Measurements from ENCODE around the gene ALDH18A1.

ALDH18A1 gene

DNA sequence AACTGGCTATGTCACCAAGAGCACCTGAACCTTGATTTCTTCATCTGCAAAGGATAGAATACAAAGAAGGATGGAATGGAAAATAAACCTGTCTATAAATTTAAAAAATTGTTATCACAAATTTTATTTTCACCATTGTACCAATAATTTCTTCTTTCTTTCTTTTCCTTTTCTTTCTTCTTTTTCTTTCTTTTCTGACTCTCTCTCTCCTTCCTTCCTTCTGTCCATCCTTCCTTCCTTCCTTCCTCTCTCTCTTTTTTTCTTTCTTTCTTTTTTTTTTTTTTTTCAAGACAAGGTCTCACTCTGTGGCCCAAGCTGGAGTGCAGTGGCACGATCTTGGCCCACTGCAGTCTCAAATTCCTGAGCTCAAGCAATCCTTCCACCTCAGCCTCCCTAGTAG is 58.7 kb downstream of the ALDH18A1 start:
- H3K27me3 ChIP-seq (ENCODE audit: insufficient read depth, low read length), result peaks cover 23% of the 10 kb centered on the region
- no peaks in the 10 kb centered on the region for H3K4me1 ChIP-seq (ENCODE audit: control insufficient read depth, insufficient read depth, low read length, unreplicated experiment)
- no peak overlapping the region for H3K27ac ChIP-seq (ENCODE audit: low read depth, low read length)
- no peaks in the 10 kb centered on the region for H3K36me3 ChIP-seq (ENCODE audit: insufficient read depth, low read length)
- H3K4me3 ChIP-seq (ENCODE audit: low read depth, low read length), result no peak overlapping the region
- no peaks in the 10 kb centered on the region for H3K79me2 ChIP-seq (ENCODE audit: control insufficient read depth, insufficient read depth, low read length, unreplicated experiment)
- no peak overlapping the region for H2AFZ ChIP-seq (ENCODE audit: low read length, unreplicated experiment)

DNA sequence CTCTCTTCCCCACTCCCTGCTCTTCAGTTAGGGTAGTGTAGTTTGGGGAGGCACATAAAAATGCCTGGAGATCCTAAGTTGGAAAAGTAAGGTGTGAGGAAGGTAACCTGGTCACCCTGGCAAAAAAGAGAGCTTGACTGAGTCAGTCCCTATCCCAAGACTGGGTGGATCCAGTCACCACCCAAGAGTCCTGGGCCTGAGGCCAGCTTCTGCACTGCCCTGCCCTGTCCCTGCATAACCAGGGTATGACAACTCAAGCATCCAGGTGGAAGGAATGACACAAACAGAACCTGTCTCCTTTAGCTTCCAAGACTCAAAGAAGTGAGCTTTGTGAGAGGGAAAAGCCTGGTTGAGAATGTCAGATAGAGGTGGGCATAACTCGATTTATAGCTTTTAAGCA is 68.5 kb downstream of the ALDH18A1 start:
- no peak overlapping the region for H3K27ac ChIP-seq (ENCODE audit: low read depth, low read length)
- peaks cover 29% of the 10 kb centered on the region for H3K27me3 ChIP-seq (ENCODE audit: insufficient read depth, low read length)
- no peak overlapping the region for H3K4me3 ChIP-seq (ENCODE audit: low read depth, low read length)
- H3K36me3 ChIP-seq (ENCODE audit: insufficient read depth, low read length), result no peaks in the 10 kb centered on the region
- H3K79me2 ChIP-seq (ENCODE audit: control insufficient read depth, insufficient read depth, low read length, unreplicated experiment), result no peaks in the 10 kb centered on the region
- H3K4me1 ChIP-seq (ENCODE audit: control insufficient read depth, insufficient read depth, low read length, unreplicated experiment), result no peaks in the 10 kb centered on the region
- H2AFZ ChIP-seq (ENCODE audit: low read length, unreplicated experiment), result no peak overlapping the region

DNA sequence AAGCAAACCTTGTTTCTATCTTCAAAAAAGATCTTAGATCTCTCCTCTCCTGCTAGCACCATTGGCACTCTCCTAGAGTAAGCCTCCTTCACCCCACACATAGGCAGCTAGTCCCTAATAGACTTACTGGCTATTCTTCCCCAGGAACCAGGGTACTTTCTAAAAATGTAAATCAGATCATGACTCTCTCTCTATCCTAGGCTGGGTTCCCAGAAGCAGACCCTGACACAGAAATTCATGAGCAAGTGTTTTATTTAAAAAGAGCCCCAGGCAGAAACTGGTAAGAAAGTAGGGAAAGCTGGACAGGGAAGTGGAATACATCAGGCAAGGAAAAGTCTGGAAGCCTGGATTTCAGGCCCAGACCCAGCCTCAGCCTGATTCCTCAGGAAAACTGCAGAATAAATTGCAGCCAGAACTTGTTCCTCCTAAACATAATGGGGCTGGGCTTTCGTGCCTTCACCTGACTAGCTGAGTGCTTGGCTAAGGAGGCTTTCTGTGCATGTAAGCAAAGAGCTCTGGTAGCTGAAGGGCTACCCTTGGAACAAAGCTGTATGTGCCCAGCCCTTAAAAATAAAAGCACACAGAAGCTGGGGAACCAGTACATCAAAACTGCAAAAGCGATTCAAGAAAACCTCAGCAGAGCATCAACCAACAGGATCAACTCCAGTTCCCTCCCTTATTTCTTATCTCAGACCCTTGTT is 76.5 kb downstream of the ALDH18A1 start:
- Histone ChIP-seq H3K36me3 (ENCODE audit: insufficient read depth, low read length) (no peaks in the 10 kb centered on the region), H3K4me1 (ENCODE audit: control insufficient read depth, insufficient read depth, low read length, unreplicated experiment) (no peaks in the 10 kb centered on the region), H3K79me2 (ENCODE audit: control insufficient read depth, insufficient read depth, low read length, unreplicated experiment) (no peaks in the 10 kb centered on the region), H3K27ac (ENCODE audit: low read depth, low read length) (no peak overlapping the region), H3K4me3 (ENCODE audit: low read depth, low read length) (no peak overlapping the region), H2AFZ (ENCODE audit: low read length, unreplicated experiment) (no peak overlapping the region), H3K27me3 (ENCODE audit: insufficient read depth, low read length) (peaks cover 53% of the 10 kb centered on the region)

DNA sequence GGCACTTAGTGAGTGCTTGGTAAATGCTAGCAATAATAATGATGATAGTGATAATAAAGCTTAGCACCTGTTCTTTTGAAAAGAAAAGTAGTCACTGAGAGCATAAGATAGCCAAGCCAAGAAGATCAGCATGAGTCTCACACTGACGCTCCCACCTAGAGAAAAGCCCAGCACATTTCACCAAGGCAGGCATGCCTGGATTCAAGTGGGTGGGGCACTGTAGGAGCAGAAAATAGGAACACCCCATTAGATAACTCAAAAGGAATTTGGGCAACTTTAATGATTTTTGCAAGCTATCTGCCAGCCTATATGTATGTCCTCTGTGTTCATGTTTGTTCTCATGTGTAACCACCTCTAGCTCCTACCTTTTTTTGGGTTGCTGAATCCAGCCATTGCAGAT is 77.2 kb downstream of the ALDH18A1 start:
- H2AFZ ChIP-seq (ENCODE audit: low read length, unreplicated experiment), result no peak overlapping the region

DNA sequence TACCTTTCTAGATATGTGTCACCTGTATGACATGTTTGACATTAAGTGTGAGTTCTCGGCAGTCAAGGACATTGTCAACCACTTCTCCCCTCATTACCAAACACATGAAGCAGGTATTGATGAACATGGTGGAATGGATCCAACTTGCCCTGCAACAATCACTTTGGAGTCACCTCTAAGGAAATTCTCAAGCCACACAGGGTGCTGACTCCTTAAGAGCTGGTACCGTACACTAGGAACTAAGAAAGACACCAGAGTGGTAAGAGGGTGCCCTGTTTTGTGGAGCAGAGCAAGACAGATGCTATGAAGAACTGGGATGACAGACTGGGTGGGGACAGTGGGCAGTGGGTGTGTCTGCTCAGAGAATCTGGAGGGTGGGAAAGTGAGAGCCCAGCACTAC is 77.9 kb downstream of the ALDH18A1 start:
- Histone ChIP-seq H3K4me3 (ENCODE audit: low read depth, low read length) (no peak overlapping the region), H2AFZ (ENCODE audit: low read length, unreplicated experiment) (no peak overlapping the region), H3K27me3 (ENCODE audit: insufficient read depth, low read length) (peaks cover 65% of the 10 kb centered on the region), H3K36me3 (ENCODE audit: insufficient read depth, low read length) (no peaks in the 10 kb centered on the region), H3K27ac (ENCODE audit: low read depth, low read length) (no peak overlapping the region), H3K79me2 (ENCODE audit: control insufficient read depth, insufficient read depth, low read length, unreplicated experiment) (no peaks in the 10 kb centered on the region), H3K4me1 (ENCODE audit: control insufficient read depth, insufficient read depth, low read length, unreplicated experiment) (no peaks in the 10 kb centered on the region)

More for the DNA sequence above, 77.2 kb downstream of the ALDH18A1 start:
- Histone ChIP-seq H3K27ac (ENCODE audit: low read depth, low read length) (no peak overlapping the region), H3K79me2 (ENCODE audit: control insufficient read depth, insufficient read depth, low read length, unreplicated experiment) (no peaks in the 10 kb centered on the region), H3K27me3 (ENCODE audit: insufficient read depth, low read length) (peaks cover 60% of the 10 kb centered on the region), H3K4me3 (ENCODE audit: low read depth, low read length) (no peak overlapping the region), H3K4me1 (ENCODE audit: control insufficient read depth, insufficient read depth, low read length, unreplicated experiment) (no peaks in the 10 kb centered on the region), H3K36me3 (ENCODE audit: insufficient read depth, low read length) (no peaks in the 10 kb centered on the region)

DNA sequence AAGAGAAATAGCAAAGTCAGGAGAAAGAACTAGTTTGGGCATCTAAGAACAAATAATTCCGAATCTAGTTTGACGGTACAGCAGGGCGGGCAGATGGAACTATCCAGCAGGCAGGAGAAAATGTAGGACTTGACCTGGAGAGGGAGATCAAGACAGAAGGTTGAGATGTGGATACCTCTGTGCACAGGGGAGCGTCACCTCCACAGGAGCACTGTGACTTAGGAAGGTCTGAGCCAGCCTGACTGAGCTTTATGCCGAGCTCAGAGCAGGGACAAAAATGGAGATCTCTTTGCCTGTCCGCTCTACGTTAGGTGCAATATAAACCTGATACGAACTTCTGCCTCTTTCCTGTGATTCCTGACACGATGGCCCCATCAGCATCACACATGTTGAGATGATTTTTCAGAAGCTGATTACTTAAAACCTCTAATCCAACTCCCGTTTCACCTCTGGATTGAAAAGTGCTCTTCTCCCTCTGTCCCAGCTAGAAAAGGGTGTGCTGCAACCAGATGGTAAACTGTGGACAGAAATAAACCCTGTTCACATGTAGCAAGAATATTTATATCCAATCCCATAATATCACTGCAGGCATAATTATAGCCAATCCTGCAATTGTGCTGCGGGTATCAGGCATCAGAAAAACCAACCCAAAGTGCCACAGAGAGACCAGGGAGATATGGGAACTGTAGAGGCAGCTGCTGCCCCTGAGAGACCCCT is 81.7 kb downstream of the ALDH18A1 start:
- H2AFZ ChIP-seq (ENCODE audit: low read length, unreplicated experiment), result no peak overlapping the region

DNA sequence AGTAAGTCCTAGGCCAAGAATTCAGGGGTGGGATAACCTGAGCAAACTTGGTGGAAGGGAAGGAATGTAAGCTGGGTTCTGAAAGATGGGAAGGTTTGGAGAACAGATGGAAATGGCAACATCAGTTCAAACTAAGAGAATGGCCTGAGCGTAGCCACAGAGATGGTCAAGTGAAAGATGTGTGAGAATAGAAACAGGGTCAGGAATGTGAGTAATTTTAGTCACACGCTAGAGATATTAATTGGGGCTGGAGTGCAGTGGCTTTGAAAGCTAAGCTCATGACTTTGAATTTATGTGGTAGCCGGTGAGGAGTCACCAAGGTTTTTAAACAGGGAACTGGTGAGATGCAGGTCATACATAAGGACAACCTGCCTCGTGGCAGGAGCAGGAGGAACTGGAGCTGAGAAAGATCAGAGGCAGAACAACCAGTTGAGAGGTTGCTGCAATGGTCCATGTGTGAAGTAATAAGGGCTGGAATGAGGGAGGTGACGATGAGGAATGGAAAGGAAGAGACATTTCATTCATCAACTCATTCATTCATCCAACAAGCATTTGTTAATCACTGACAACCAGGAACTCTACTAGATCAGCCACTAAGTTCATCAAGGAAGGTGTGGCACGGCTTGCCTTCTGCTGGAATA is 82.4 kb downstream of the ALDH18A1 start:
- H3K79me2 ChIP-seq (ENCODE audit: control insufficient read depth, insufficient read depth, low read length, unreplicated experiment), result no peaks in the 10 kb centered on the region
- H2AFZ ChIP-seq (ENCODE audit: low read length, unreplicated experiment), result no peak overlapping the region
- no peaks in the 10 kb centered on the region for H3K36me3 ChIP-seq (ENCODE audit: insufficient read depth, low read length)
- H3K4me1 ChIP-seq (ENCODE audit: control insufficient read depth, insufficient read depth, low read length, unreplicated experiment), result no peaks in the 10 kb centered on the region
- no peak overlapping the region for H3K27ac ChIP-seq (ENCODE audit: low read depth, low read length)
- H3K4me3 ChIP-seq (ENCODE audit: low read depth, low read length), result no peak overlapping the region
- peaks cover 47% of the 10 kb centered on the region for H3K27me3 ChIP-seq (ENCODE audit: insufficient read depth, low read length)

More for the DNA sequence above, 81.7 kb downstream of the ALDH18A1 start:
- no peak overlapping the region for H3K4me3 ChIP-seq (ENCODE audit: low read depth, low read length)
- H3K4me1 ChIP-seq (ENCODE audit: control insufficient read depth, insufficient read depth, low read length, unreplicated experiment), result no peaks in the 10 kb centered on the region
- H3K36me3 ChIP-seq (ENCODE audit: insufficient read depth, low read length), result no peaks in the 10 kb centered on the region
- no peak overlapping the region for H3K27ac ChIP-seq (ENCODE audit: low read depth, low read length)
- H3K27me3 ChIP-seq (ENCODE audit: insufficient read depth, low read length), result peaks cover 54% of the 10 kb centered on the region
- no peaks in the 10 kb centered on the region for H3K79me2 ChIP-seq (ENCODE audit: control insufficient read depth, insufficient read depth, low read length, unreplicated experiment)

DNA sequence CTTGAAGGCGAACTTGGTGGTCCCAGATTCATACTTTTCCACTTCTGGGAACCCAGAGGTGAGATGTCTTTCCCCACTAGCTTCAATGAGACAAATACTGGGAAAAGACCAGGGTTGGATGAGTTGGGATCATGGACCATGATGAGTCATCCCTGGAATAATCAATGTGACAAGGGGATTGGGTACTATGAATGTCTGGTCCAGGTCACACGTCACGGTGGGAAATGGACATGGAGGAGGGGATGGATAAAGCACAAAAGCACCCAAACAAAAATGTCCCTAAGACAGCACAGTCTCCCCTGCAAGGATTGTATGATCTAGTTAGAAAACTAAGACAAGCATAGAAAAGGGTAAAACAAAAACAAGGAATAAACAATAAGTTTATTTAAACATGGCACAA is 83.0 kb downstream of the ALDH18A1 start:
- Histone ChIP-seq H3K79me2 (ENCODE audit: control insufficient read depth, insufficient read depth, low read length, unreplicated experiment) (no peaks in the 10 kb centered on the region), H3K36me3 (ENCODE audit: insufficient read depth, low read length) (no peaks in the 10 kb centered on the region), H3K4me1 (ENCODE audit: control insufficient read depth, insufficient read depth, low read length, unreplicated experiment) (no peaks in the 10 kb centered on the region), H3K4me3 (ENCODE audit: low read depth, low read length) (no peak overlapping the region), H3K27ac (ENCODE audit: low read depth, low read length) (no peak overlapping the region), H3K27me3 (ENCODE audit: insufficient read depth, low read length) (peaks cover 41% of the 10 kb centered on the region), H2AFZ (ENCODE audit: low read length, unreplicated experiment) (no peak overlapping the region)

DNA sequence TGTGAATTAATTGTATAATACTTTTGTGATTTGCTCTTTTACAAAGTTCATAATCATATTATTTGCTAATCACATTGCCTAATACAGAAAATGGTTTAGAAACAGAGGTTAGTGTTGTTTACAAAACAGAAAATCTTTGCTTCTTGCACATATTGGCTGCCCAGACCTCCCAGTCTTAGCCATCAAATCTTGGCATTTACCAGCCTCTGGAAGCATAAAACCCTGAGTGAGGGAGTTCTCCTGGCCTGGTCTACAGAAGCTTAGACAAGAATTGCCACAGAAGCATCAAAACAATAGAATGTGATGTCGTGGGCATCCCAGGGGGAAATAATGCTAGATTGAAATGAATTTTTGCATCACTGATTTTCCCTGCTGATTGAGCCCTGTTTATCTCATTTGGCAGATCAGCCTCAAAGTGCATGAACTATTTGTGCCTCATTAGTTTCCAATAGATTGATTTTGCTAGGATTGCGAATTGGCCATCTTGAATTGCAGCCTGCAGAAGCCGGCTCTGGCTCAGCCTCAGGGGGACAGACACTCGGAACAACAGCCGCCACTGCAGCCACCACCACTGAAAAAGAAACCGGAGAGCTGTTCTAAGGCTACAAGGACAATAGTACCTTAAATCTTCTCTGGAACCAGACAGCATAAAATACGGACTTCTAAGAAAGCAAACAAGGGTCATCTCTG is 84.2 kb downstream of the ALDH18A1 start:
- Histone ChIP-seq H2AFZ (ENCODE audit: low read length, unreplicated experiment) (no peak overlapping the region), H3K4me3 (ENCODE audit: low read depth, low read length) (no peak overlapping the region), H3K79me2 (ENCODE audit: control insufficient read depth, insufficient read depth, low read length, unreplicated experiment) (no peaks in the 10 kb centered on the region), H3K27ac (ENCODE audit: low read depth, low read length) (no peak overlapping the region), H3K4me1 (ENCODE audit: control insufficient read depth, insufficient read depth, low read length, unreplicated experiment) (no peaks in the 10 kb centered on the region), H3K36me3 (ENCODE audit: insufficient read depth, low read length) (no peaks in the 10 kb centered on the region), H3K27me3 (ENCODE audit: insufficient read depth, low read length) (peaks cover 34% of the 10 kb centered on the region)

DNA sequence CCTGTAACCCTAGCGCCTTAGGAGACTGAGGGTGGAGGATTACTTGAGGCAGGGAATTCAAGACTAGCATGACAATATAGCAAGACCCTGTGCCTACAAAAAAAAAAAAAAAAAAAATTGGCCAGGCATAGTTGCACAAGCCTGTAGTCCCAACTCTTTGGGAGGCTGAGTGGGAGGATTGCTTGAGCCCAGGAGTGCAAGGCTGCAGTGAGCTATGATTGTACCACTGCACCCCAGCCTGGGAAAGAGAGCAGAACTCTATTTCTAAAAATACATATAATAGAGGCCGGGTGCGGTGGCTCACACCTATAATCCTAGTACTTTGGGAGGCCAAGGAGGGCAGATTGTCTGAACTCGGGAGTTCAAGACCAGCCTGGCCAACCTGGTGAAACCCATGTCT is 85.1 kb downstream of the ALDH18A1 start:
- H2AFZ ChIP-seq (ENCODE audit: low read length, unreplicated experiment), result no peak overlapping the region

More for the DNA sequence above, 85.1 kb downstream of the ALDH18A1 start:
- H3K27me3 ChIP-seq (ENCODE audit: insufficient read depth, low read length), result peaks cover 34% of the 10 kb centered on the region
- no peaks in the 10 kb centered on the region for H3K79me2 ChIP-seq (ENCODE audit: control insufficient read depth, insufficient read depth, low read length, unreplicated experiment)
- H3K4me1 ChIP-seq (ENCODE audit: control insufficient read depth, insufficient read depth, low read length, unreplicated experiment), result no peaks in the 10 kb centered on the region
- H3K4me3 ChIP-seq (ENCODE audit: low read depth, low read length), result no peak overlapping the region
- no peaks in the 10 kb centered on the region for H3K36me3 ChIP-seq (ENCODE audit: insufficient read depth, low read length)
- no peak overlapping the region for H3K27ac ChIP-seq (ENCODE audit: low read depth, low read length)

Measured in ACC112 (cell line).